Mucosa of stomach (tissue), 1 donor: ENCODE results near the gene SLC6A17.

Experiments
- H3K27me3 ChIP-seq: one replicate; pipeline ENCODE4 v1.7.0; 2013; ENCODE audit warnings: mild to moderate bottlenecking, low read length; ENCODE audit not compliant: control insufficient read depth, insufficient read depth
- H3K36me3 ChIP-seq: one replicate; pipeline ENCODE4 v1.7.0; 2013; ENCODE audit warnings: low read length; ENCODE audit not compliant: control insufficient read depth, insufficient read depth
- H3K4me1 ChIP-seq: one replicate; pipeline ENCODE4 v1.7.0; 2013; ENCODE audit warnings: mild to moderate bottlenecking, low read length; ENCODE audit not compliant: control insufficient read depth, insufficient read depth
- H3K4me3 ChIP-seq: one replicate; pipeline ENCODE4 v1.7.0; 2013; ENCODE audit warnings: low read length
- H3K9ac ChIP-seq: one replicate; pipeline ENCODE4 v1.7.0; 2013; ENCODE audit warnings: mild to moderate bottlenecking, low read length, moderate library complexity
- H3K9me3 ChIP-seq: one replicate; pipeline ENCODE4 v1.7.0; 2013; ENCODE audit warnings: mild to moderate bottlenecking, low read length, moderate library complexity; ENCODE audit not compliant: control insufficient read depth
- donor health status: Pancreatic carcinoma.

The SLC6A17 gene

DNA sequence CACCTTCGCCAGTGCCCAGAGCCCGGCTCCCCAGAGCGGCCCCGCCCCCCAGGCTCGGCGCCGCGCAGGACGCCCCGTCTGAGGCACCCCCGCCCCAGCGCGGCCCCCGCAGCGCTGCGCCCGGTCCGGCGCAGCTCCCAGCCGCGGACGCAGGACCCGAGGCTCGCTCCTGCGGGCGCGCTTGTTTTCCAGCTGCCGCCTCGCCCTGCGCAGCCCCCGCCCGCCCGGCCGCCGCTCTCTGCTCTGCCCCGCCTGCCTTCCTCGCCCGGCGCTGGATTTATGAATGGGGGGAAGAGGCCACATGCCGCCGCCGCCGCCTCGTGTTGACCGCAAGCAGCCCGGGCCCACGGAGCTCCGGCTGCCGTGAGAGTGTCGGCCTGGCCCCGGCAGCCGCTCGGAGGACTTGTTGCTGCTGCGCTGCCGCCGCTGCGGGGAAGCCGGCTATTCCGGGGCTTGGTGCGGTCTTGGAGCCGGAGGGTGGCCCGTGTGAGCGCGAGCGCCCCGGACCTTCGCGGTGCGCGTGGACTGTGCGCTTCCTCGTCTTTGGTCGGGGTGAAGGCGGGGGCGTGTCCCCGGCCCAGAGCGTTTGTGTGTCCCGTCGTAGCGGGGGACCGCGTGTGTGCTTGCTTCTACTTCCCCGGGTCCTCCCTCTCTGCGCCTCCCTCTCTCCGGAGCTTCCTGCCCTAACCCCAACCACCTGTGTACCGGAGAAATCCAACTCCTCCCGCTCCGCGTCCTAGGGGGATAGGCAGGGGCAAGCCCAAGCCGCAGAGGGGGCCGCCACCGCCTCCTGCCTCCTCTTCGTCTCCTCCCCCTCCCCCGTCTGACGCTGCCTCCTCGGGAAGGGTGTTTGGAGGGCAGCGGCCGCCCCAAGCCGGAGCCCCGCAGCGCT is 60.6 kb downstream of the SLC6A17 start:
- peak overlapping the region; percentile 58 for H3K9ac ChIP-seq
- H3K9me3 ChIP-seq, result no peaks in the 10 kb centered on the region
- H3K4me3 ChIP-seq, result peak overlapping the region; percentile 25
- H3K27me3 ChIP-seq, result peaks cover 22% of the 10 kb centered on the region
- H3K36me3 ChIP-seq, result no peaks in the 10 kb centered on the region
- peaks cover 35% of the 10 kb centered on the region for H3K4me1 ChIP-seq

DNA sequence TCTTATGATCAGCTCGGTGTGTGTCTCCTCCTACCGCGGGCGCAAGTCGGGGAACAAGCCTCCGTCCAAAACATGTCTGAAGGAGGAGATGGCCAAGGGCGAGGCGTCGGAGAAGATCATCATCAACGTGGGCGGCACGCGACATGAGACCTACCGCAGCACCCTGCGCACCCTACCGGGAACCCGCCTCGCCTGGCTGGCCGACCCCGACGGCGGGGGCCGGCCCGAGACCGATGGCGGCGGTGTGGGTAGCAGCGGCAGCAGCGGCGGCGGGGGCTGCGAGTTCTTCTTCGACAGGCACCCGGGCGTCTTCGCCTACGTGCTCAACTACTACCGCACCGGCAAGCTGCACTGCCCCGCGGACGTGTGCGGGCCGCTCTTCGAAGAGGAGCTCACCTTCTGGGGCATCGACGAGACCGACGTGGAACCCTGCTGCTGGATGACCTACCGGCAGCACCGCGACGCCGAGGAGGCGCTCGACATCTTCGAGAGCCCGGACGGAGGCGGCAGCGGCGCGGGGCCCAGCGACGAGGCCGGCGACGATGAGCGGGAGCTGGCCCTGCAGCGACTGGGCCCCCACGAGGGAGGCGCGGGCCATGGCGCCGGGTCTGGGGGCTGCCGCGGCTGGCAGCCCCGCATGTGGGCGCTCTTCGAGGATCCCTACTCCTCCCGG is 61.3 kb downstream of the SLC6A17 start:
- H3K27me3 ChIP-seq, result peaks cover 22% of the 10 kb centered on the region
- no peaks in the 10 kb centered on the region for H3K36me3 ChIP-seq
- H3K4me3 ChIP-seq, result peak overlapping the region; percentile 25
- no peaks in the 10 kb centered on the region for H3K9me3 ChIP-seq
- peaks cover 35% of the 10 kb centered on the region for H3K4me1 ChIP-seq
- peak overlapping the region; percentile 58 for H3K9ac ChIP-seq

DNA sequence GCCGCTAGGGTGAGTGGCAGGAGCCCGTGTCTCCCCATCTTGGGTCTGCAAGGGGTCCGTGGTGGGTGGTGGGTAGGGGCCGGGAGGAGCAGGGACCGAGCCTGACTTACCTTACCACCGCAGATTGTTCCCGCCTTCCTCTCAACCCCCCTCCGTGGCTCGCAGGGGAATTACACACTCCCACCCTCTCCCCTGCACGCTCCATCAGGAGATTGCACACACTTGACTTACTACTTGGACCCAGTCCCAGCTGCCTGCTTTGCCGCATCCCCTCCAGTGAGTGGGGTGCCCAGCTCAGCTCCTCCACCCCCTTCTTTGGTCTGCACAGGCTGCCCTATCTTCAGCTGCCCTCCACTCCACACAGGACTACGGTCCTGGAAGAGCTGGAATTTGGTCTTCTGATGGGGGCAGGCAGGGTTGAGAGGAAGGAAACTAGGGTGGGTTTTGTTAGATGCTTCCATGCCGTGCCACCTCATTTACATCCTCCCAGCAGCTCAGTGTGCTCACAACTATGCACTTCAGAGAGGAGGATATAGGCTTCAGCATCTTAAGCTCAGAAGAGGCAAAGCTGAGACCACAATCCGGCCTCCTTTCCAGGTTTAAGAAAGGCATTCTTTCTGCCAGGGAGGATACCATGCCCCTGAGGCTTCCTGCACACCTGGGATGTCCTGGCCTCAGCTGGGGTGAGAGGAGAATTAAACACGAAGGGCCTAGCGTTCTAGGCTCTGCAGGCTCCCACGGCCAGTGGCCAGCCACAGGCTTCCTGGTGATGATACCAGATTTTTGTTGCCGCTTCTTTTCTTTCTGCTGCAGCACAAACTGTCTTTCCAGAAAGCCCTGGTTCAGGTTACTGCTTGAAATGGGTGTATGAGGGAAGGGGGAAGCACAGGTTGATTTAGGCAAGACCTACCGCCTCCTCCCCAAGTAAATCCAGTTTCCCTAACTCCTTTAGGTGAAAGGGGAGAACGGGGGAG is 62.2 kb downstream of the SLC6A17 start:
- peaks cover 35% of the 10 kb centered on the region for H3K4me1 ChIP-seq

DNA sequence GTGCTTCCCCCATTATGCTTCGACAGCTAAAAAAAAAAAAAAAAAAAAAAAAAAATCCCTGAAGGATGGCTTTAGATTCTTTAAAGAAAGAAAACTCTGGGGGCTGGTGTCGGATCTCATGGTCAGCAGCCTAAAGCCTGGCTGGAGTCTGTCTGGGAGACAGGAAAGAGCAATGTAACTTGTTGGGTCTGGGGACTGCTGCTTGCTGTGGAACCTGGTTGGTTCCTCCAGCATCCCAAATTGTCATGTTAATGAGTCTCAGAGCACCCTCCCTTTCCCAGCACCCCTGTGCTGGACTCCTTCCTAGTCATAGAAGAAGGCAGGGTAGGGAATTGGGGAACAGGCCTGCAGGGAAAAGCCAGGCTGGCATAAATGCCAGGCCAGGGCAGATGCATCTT is 62.8 kb downstream of the SLC6A17 start:
- H3K9ac ChIP-seq, result no peak overlapping the region

More for the DNA sequence above, 62.2 kb downstream of the SLC6A17 start:
- Histone ChIP-seq H3K4me3 (no peak overlapping the region), H3K36me3 (no peaks in the 10 kb centered on the region), H3K27me3 (peaks cover 22% of the 10 kb centered on the region), H3K9ac (no peak overlapping the region), H3K9me3 (no peaks in the 10 kb centered on the region)

DNA sequence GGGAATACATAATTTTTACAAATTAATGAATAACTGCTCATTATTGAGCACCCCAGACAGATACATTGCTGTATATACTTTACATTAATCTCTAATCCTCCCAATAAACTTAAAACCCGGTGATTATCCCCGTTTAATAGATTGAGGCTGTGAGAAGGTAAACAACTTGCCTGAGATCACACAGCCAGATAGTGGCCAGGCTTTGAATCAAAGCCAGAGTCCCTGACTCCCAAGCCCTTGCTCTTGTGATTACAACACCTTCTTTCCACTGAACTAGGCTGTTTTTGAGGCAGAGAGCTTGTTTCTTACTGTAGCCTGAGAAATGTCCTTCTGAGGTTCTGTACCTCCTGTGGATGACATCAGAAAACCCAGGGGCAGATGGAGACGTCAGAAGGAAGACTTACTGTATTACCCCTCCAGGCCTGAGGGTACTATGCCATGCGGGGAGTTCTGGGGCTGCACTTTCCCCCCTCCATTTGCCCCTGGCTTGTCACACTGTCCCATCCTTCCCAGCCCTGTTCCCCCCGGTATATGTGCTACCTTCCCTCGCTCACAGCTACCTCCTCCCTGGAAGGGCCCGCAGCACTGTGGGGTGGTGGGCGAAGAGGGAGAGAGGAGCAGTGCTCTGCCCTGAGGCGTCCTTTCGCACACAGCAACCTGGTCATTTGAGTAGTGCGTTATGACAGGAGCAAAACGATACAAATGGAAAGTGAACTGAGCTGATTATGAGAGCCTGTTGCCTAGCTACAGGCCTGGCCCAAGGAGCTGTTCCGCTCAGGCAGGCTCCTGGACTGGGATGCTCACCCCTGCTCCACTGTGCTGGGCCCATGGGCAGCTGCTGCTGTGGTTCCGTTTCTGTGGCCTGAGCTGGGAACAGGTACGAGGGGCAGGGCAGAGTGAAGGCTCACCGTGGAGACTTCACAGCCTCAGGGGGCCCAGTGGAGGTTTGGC is 64.4 kb downstream of the SLC6A17 start:
- H3K36me3 ChIP-seq, result no peaks in the 10 kb centered on the region
- no peak overlapping the region for H3K4me3 ChIP-seq
- peaks cover 22% of the 10 kb centered on the region for H3K27me3 ChIP-seq
- H3K9me3 ChIP-seq, result no peaks in the 10 kb centered on the region
- peaks cover 26% of the 10 kb centered on the region for H3K4me1 ChIP-seq
- peak overlapping the region; percentile 37 for H3K9ac ChIP-seq

More for the DNA sequence above, 62.8 kb downstream of the SLC6A17 start:
- Histone ChIP-seq H3K4me3 (no peak overlapping the region), H3K4me1 (peaks cover 35% of the 10 kb centered on the region), H3K27me3 (peaks cover 22% of the 10 kb centered on the region), H3K36me3 (no peaks in the 10 kb centered on the region), H3K9me3 (no peaks in the 10 kb centered on the region)

DNA sequence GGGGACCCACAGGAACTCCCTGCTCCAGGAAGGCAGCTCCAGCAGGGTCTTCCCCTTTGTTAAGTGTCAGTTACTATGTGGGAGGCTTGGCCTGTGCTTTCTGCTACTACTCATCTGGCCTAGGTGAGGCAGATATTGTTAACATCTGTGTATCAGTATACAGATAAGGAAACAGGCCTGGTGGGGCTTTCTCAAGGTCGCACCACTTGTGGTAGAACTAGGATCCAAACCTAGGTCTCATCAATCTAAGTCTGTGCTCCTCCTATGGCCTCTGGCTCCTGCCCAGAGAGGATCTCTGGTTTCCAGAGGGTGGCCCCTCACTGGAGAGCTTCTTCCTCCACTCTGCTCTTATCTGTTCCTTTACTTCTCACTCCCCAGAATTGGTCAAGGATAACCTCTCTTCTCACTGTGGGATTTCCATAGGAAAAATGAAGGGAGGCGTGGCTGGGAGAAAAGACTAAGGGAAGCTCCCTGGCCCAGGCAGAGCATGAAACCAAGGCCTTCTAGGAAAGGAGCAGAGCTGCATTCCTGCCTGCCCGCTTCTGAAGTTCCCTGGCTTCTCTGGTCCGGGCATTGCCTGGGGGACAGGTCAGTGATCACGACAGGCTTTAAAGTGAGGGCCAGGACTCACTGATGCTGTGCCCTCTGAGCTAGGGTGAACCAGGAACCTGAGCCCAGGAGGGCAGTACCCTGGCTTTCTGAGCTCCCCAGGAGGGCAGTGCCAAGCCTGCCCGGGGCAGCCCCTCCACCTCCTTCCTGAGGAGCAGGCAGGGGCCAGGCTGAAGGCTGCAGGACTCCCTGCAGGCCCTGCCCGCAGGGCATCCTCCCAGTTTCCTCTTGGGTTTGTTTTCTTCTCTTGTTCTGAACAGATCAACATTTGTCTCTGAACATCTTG is 65.6 kb downstream of the SLC6A17 start:
- H3K36me3 ChIP-seq, result no peaks in the 10 kb centered on the region
- no peaks in the 10 kb centered on the region for H3K9me3 ChIP-seq
- no peak overlapping the region for H3K4me3 ChIP-seq
- H3K4me1 ChIP-seq, result peaks cover 23% of the 10 kb centered on the region
- no peak overlapping the region for H3K9ac ChIP-seq
- peaks cover 21% of the 10 kb centered on the region for H3K27me3 ChIP-seq

DNA sequence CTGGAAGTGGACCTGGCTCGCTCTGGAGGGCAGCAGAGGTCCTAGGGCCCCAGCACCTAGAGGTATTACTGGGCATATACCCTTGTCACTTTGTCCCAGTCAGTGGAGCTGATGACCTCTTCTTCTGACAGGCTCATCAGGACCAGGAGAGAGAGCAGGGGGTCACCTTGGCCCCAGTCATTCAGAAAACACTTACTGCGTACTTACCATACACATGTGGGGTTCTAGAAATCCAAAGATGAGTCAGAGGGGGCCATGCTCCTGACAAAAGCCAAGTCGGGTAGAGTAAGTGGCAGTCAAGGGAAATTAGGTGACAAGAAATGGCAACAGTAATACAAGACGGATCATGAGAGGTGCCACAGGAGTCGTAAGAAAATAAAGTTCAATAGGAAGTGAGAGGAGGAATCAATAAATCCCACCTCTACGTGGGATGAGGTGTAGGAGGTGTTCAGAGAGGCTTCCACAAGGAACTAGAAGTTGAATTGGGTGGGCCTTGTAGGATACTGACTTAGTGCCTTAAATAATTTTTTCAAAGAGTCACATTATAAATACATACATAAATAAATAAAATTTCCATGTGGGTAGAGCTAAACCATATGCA is 66.7 kb downstream of the SLC6A17 start:
- Histone ChIP-seq H3K9ac (no peak overlapping the region), H3K4me1 (peaks cover 14% of the 10 kb centered on the region), H3K4me3 (no peak overlapping the region), H3K36me3 (no peaks in the 10 kb centered on the region), H3K27me3 (peaks cover 10% of the 10 kb centered on the region), H3K9me3 (no peaks in the 10 kb centered on the region)

DNA sequence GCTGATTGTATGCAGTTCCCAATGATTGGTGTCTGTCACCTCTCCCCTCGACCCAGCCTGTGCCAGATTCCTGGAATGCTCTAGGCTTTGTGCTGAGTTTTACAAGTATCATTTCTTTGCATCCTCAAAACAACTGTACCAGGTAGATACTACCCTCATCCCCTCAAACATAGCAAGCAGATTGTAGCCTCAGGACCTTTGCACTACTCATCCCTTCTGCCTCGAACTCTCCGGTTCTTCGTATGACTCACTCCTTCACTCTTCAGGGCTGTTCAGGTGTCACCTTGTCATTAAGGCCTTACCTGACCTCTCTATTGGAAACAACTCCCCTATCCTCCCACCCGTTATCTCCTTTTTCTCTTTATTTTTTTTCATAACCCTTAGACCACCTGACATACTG is 67.8 kb downstream of the SLC6A17 start:
- Histone ChIP-seq H3K36me3 (no peaks in the 10 kb centered on the region), H3K9ac (no peak overlapping the region), H3K27me3 (peaks cover 2% of the 10 kb centered on the region), H3K9me3 (no peaks in the 10 kb centered on the region), H3K4me1 (peaks cover 11% of the 10 kb centered on the region), H3K4me3 (no peak overlapping the region)

DNA sequence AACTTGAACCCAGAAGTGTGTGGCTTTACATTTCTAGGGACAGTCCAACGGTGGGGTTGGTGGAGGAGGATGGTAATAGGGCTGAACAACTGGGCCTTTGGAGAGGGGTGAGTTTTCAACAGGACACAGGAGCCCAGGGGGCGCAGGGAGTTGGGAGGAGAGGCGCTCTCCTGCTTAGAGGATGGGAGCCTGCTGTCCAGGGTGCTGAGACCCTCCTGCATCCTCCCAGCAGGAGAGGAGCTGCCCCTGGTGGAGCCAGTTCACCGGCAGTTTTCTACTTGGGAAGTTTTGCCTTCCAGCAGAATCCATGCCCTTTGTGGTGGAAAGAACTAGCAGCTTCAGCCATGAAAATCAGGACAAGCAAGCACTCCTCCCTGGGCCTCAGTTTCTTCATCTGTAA is 68.4 kb downstream of the SLC6A17 start:
- peaks cover 2% of the 10 kb centered on the region for H3K27me3 ChIP-seq
- H3K4me1 ChIP-seq, result peaks cover 10% of the 10 kb centered on the region
- no peaks in the 10 kb centered on the region for H3K9me3 ChIP-seq
- H3K9ac ChIP-seq, result no peak overlapping the region
- no peaks in the 10 kb centered on the region for H3K36me3 ChIP-seq
- H3K4me3 ChIP-seq, result no peak overlapping the region

DNA sequence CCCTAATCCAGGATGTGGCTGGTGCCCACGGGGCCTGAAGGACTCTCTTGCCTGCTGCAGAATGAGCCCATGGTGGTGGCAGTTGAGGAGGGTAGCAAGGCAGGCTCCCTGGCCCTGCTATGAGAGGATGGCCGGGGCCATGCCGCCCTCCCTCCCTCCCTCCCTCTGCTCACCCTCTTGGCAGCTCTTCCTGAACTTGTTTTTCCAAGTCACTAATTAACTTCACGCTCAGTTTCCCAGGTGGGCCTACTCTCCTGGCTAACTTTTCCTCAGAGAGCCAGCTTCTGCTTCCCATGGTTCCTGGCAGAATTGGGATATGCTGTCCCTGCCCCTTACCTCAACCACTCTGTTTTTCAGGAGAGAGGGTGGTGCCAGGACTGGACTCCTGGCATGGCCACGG is 70.0 kb downstream of the SLC6A17 start:
- Histone ChIP-seq H3K9ac (no peak overlapping the region), H3K36me3 (no peaks in the 10 kb centered on the region), H3K4me3 (no peak overlapping the region), H3K27me3 (no peaks in the 10 kb centered on the region), H3K9me3 (no peaks in the 10 kb centered on the region), H3K4me1 (peaks cover 4% of the 10 kb centered on the region)
